Hepatocyte (in vitro differentiated cells): ENCODE measurements around the gene E2F3.
"Not testable (repeated sequence)": the region's sequence is repeated elsewhere in the genome, so short reads cannot be mapped to it uniquely, and the experiment has no call there.

Experiments
- CTCF ChIP-seq: fragments of 200-600 bp; sonication (generic); IDR thresholded peaks from 2 replicates; pipeline ENCODE4 v1.5.1; 2016; ENCODE audit warnings: antibody characterized with exemption, mild to moderate bottlenecking; ENCODE audit not compliant: poor library complexity
- EZH2 ChIP-seq: fragments of 200-600 bp; sonication (generic); IDR thresholded peaks from 2 replicates; pipeline ENCODE4 v1.6.1; 2016; ENCODE audit warnings: antibody characterized with exemption, mild to moderate bottlenecking, borderline replicate concordance
- EZH2phosphoT487 ChIP-seq: fragments of 200-600 bp; sonication (generic); IDR thresholded peaks from one replicate; pipeline ENCODE4 v1.6.1; 2018; ENCODE audit warnings: antibody characterized with exemption, mild to moderate bottlenecking, low read depth, moderate library complexity; ENCODE audit not compliant: unreplicated experiment, severe bottlenecking

DNA sequence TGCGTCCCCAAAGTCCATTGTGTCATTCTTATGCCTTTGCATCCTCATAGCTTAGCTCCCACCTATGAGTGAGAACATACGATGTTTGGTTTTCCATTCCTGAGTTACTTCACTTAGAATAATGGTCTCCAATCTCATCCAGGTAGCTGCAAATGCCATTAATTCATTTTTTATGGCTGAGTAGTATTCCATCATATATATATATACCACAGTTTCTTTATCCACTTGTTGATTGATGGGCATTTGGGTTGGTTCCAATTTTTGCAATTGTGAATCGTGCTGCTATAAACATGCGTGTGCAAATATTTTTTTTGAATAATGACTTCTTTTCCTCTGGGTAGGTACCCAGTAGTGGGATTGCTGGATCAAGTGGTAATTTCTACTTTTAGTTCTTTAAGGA, 63.9 kb downstream of the E2F3 start:
- TF ChIP-seq EZH2, CTCF, EZH2phosphoT487: not testable (repeated sequence)
